Stomach smooth muscle (tissue), 2 donors: ENCODE data around the gene TAAR2.

ENCODE experiments used
- H3K27ac ChIP-seq: one replicate; pipeline ENCODE4 v1.7.0; 2013; ENCODE audit warnings: mild to moderate bottlenecking, low read length, inconsistent platforms
- H3K27me3 ChIP-seq, 2 donors: one replicate each; pipeline ENCODE4 v1.7.0; 2013; ENCODE audit warnings: low read length in 2 of 2; ENCODE audit not compliant: insufficient read depth in 2 of 2, control insufficient read depth in 1 of 2
- H3K36me3 ChIP-seq, 2 donors: one replicate each; pipeline ENCODE4 v1.7.0; 2013; ENCODE audit warnings: low read length in 2 of 2; ENCODE audit not compliant: control insufficient read depth in 2 of 2, insufficient read depth in 2 of 2
- H3K4me1 ChIP-seq: one replicate; pipeline ENCODE4 v1.7.0; 2013; ENCODE audit warnings: low read length; ENCODE audit not compliant: control insufficient read depth, insufficient read depth
- H3K4me3 ChIP-seq, 2 donors: one replicate each; pipeline ENCODE4 v1.7.0; 2013; ENCODE audit warnings: low read length in 2 of 2
- H3K9ac ChIP-seq, 2 donors: one replicate each; pipeline ENCODE4 v1.7.0; 2013; ENCODE audit warnings: low read length in 2 of 2, mild to moderate bottlenecking in 1 of 2
- H3K9me3 ChIP-seq, 2 donors: one replicate each; pipeline ENCODE4 v1.7.0; 2013; ENCODE audit warnings: low read length in 2 of 2; ENCODE audit not compliant: control insufficient read depth in 2 of 2
- donor health status: healthy.
- donor health status: Pancreatic carcinoma.

Gene TAAR2

GRCh38 chr6:132587424-132587823 lies 36.7 kb downstream of the TAAR2 start:
- Histone ChIP-seq H3K36me3 (no peaks in the 10 kb centered on the region), H3K4me1 (no peaks in the 10 kb centered on the region), H3K9me3 (no peaks in the 10 kb centered on the region), H3K4me3 (no peak overlapping the region), H3K27me3 (no peaks in the 10 kb centered on the region), H3K9ac (no peak overlapping the region), H3K27ac (no peak overlapping the region)

DNA sequence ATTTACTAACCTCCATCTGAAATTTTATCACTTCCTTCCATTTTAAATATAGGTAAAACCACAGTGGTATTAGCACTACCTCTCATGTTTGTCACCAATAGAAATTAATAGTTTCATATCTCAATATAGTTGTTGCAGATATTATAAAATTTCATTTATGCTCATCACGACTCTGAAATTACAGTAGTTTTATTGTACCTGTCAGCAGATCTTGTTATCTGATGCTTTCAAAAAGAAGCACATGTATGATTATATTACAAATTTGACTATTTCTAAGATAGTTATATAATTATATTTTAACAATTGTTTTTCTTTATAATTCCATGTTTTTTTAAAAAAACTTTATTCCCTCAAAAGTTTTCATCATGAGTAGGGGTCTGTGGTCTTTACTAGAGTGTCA lies 39.4 kb downstream of the TAAR2 start:
- Histone ChIP-seq H3K9me3 (peaks cover 0 to 2% of the 10 kb centered on the region in 2 donors), H3K4me3 (no peak overlapping the region), H3K9ac (no peak overlapping the region), H3K27ac (no peak overlapping the region), H3K27me3 (no peaks in the 10 kb centered on the region), H3K4me1 (no peaks in the 10 kb centered on the region), H3K36me3 (no peaks in the 10 kb centered on the region)

DNA sequence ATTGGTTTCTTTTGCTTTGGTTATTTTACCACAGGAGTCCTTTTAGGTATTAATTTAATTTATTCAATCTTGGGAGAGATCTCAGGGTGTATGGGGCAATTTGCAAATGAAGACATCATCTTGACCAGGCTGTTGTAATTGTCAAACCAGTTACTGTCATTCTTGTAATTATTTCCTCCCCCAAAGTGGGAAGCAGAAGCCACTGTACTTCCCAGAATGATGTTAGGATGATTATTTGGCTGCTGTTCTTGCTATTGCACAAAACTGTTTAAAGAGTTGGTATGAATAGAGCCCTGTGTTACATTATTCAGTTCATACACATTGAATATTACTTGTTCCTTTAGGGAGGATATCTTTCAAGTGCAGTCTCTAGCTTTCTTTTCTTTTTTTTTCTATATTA lies 52.3 kb downstream of the TAAR2 start:
- no peak overlapping the region for H3K27ac ChIP-seq
- H3K4me1 ChIP-seq = no peaks in the 10 kb centered on the region
- H3K36me3 ChIP-seq = no peaks in the 10 kb centered on the region
- no peak overlapping the region for H3K9ac ChIP-seq
- H3K27me3 ChIP-seq = peaks cover 0 to 4% of the 10 kb centered on the region in 2 donors
- H3K4me3 ChIP-seq = no peak overlapping the region
- H3K9me3 ChIP-seq = no peaks in the 10 kb centered on the region

DNA sequence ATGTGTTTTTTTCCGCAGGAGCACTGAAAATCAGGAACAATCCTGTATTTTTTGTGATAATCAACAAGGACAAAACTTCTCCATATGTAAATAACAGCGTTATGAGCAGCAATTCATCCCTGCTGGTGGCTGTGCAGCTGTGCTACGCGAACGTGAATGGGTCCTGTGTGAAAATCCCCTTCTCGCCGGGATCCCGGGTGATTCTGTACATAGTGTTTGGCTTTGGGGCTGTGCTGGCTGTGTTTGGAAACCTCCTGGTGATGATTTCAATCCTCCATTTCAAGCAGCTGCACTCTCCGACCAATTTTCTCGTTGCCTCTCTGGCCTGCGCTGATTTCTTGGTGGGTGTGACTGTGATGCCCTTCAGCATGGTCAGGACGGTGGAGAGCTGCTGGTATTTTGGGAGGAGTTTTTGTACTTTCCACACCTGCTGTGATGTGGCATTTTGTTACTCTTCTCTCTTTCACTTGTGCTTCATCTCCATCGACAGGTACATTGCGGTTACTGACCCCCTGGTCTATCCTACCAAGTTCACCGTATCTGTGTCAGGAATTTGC lies 53.8 kb downstream of the TAAR2 start, which contains the start of gene TAAR6:
Gene TAAR6 (plus strand): TSS at position 102 of the 557 bp plus-strand sequence. CDS start 0 bp downstream, at position 102.
- no peak within 1 kb of the TSS for H3K27ac ChIP-seq

DNA sequence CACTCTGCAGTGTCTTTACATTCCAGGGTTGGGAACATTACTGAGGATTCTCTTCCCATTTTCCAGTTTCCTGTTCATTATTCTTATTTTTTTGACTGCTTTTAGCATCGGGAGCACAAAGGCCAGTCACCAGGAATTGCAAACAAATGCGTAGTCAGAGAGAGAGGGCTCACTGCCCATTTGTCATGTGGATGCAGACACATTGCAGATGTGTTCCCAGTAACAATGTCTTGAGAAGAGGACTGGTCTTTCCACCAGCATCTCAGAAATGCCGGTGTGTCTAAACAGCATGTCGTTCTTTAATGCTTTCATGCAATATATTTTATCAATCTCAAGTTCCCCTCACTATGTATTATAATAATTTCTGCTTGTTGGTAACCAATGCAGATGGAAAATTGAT lies 54.9 kb downstream of the TAAR2 start:
- no peak overlapping the region for H3K27ac ChIP-seq

More for the DNA sequence above, 53.8 kb downstream of the TAAR2 start, which contains the start of gene TAAR6:
- H3K27me3 ChIP-seq = peaks cover 0 to 4% of the 10 kb centered on the region in 2 donors
- H3K9me3 ChIP-seq = no peaks in the 10 kb centered on the region
- no peak within 1 kb of the TSS for H3K9ac ChIP-seq
- H3K4me3 ChIP-seq = no peak within 1 kb of the TSS
- no peaks in the 10 kb centered on the region for H3K4me1 ChIP-seq
- H3K36me3 ChIP-seq = no peaks in the 10 kb centered on the region

DNA sequence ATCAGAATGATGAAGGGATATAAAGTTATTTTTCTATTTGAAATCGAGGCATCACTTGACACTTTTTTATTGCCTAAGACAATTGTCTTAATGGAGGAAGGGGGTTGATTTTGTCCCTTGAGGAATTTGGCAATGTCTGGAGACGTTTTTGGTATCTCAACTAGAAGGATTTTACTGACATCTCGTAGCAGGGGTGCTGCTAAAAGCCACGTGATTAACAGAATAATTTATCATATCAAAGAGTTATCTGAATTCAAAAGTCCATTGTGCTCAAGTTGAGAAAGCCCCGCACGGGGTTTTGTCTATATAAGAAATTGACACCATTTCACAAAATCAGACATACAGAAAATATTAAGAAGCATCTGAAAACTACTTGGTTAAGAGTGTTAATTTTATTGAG lies 55.5 kb downstream of the TAAR2 start:
- Histone ChIP-seq H3K36me3 (no peaks in the 10 kb centered on the region), H3K27me3 (peaks cover 0 to 4% of the 10 kb centered on the region in 2 donors), H3K4me1 (no peaks in the 10 kb centered on the region), H3K9me3 (no peaks in the 10 kb centered on the region), H3K9ac (no peak overlapping the region), H3K27ac (no peak overlapping the region), H3K4me3 (no peak overlapping the region)

More for the DNA sequence above, 54.9 kb downstream of the TAAR2 start:
- Histone ChIP-seq H3K4me1 (no peaks in the 10 kb centered on the region), H3K36me3 (no peaks in the 10 kb centered on the region), H3K9ac (no peak overlapping the region), H3K4me3 (no peak overlapping the region), H3K9me3 (no peaks in the 10 kb centered on the region), H3K27me3 (peaks cover 0 to 4% of the 10 kb centered on the region in 2 donors)

GRCh38 chr6:132567566-132567965 lies 56.5 kb downstream of the TAAR2 start:
- Histone ChIP-seq H3K9ac (no peak overlapping the region), H3K27ac (no peak overlapping the region), H3K27me3 (peaks cover 0 to 4% of the 10 kb centered on the region in 2 donors), H3K4me1 (no peaks in the 10 kb centered on the region), H3K4me3 (no peak overlapping the region), H3K36me3 (no peaks in the 10 kb centered on the region), H3K9me3 (no peaks in the 10 kb centered on the region)
